ENCODE results near the gene LRRC4C. TPM values are rescaled to one million over a fixed set of nuclear protein-coding genes. Genes with fewer than 3 reads are reported as not detected.

Gene LRRC4C
- total RNA-seq, 1 donor from 2014 or later = 0.62 TPM

DNA sequence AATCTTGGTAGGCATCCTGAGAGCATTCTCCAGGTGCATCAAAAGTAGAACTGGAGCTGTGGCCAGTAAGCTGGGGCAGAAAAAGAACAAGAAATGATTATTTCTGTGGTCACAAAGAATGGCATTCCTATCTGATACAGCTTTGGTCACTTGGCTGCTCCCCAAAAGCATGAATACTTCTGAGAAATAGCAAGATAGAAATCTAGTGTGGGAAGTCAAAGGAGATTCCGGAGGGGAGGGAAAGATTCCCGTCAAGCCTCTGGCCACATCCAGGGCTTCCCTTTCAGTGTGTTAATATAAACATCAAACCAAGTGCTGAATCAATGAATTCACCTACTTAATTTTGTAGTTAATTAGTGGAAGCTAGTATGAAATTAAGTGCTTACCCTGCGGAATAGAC is 1185.4 kb downstream of the LRRC4C start:
- DNase-seq = no peak
- intact Hi-C loops (cut with DNase I) = no loop called here
- no peak for ATAC-seq (ENCODE audit: poor library complexity)

GRCh38 chr11:40273192-40273732 is 1186.2 kb downstream of the LRRC4C start:
- intact Hi-C loops (cut with DNase I) = no loop called here
- DNase-seq = no peak
- ATAC-seq (ENCODE audit: poor library complexity) = no peak

DNA sequence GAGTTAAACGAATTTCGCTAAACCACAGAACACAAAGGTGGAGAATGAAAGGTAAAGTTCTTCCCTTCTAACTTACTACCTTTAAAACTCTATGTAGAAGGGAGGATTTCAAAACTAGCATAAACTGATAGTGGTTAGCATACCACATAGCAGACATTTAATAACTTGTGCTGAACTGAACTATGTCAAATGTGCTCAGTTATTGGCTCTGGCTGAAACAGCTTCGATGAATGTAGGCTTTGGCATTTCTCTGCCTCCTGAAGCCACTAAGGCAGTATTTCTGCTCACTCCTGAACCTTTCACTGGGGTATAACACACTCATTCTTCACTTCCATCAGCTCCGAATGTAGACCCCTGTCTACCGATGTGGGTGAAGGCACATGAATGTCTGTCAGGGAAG is 1188.1 kb downstream of the LRRC4C start:
- intact Hi-C loops (cut with DNase I) = no loop called here
- ATAC-seq (ENCODE audit: poor library complexity) = no peak
- no peak for DNase-seq

DNA sequence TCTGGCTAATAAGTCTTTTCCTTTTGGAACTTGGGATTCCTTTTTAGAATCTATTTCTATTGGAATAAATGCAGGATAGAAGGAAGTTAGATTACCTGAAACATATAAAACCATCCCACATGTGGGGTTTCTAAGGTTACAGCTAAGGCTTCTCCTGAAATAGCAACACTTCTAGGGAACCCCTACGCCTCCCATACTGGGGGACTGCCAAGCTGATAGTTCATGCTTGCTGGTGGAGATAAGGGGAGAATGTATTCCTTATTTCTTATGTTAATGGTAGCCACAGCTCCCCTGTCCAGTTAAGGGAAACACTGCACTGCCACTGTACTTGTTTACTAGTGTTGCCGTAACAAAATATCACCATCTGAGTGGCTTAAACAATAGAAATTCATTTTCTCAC is 1189.6 kb downstream of the LRRC4C start:
- no peak for DNase-seq
- no peak for ATAC-seq (ENCODE audit: poor library complexity)
- intact Hi-C loops (cut with DNase I) = no loop called here

GRCh38 chr11:40268551-40268950 is 1190.9 kb downstream of the LRRC4C start:
- no peak for ATAC-seq (ENCODE audit: poor library complexity)
- DNase-seq = no peak
- intact Hi-C loops (cut with DNase I) = no loop called here

DNA sequence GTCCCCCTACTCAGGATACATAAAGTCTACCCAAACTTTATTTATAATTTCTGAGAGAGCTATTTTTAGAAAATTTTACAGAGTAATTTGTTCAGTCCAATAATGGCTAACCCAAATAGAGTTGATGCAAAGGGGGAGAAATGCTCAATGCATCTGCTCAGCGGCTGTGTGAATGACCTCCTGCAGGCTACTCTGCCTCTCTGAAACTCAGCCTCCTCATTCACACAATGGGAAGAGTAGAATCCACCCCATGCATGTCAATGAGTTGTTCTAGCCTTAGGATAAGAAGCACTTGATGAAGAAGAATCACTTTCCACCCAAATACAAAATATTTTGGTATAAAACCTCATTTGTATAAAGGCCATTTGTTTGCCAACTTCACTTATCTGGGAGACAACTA is 1204.0 kb downstream of the LRRC4C start:
- no peak for DNase-seq
- ATAC-seq (ENCODE audit: poor library complexity) = no peak
- intact Hi-C loops (cut with DNase I) = no loop called here

- intact Hi-C loops (cut with DNase I) = no loop called here
- no peak for ATAC-seq (ENCODE audit: poor library complexity)
- no peak for DNase-seq
Measured at GRCh38 chr11:40253166-40253565, 1206.3 kb downstream of the LRRC4C start.

GRCh38 chr11:40252236-40252635 is 1207.2 kb downstream of the LRRC4C start:
- ATAC-seq (ENCODE audit: poor library complexity) = no peak
- intact Hi-C loops (cut with DNase I) = no loop called here
- no peak for DNase-seq

DNA sequence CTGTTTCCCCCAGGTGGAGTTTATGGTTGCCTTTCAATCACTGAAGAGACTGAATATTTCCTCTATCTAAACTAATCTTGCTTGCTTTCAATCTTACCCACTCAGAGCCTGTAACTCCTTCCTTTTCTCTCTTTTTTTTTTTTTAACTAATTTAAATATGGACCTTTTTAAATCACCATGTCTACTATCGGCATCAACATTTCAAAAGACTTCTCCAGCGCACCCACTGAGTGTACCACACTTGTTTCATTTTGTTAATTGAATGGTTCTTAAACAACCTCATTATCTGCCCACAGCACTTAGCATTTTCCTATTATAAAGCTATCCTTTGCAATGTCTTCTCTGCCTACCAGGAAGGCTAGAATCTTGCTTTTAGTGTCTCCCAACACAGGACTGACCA is 1212.5 kb downstream of the LRRC4C start:
- DNase-seq (no peak), ATAC-seq (ENCODE audit: poor library complexity) (no peak)
- intact Hi-C loops (cut with DNase I) = no loop called here

GRCh38 chr11:40241524-40242051 is 1217.9 kb downstream of the LRRC4C start:
- intact Hi-C loops (cut with DNase I) = no loop called here
- no peak for DNase-seq
- ATAC-seq (ENCODE audit: poor library complexity) = peak; percentile 72

DNA sequence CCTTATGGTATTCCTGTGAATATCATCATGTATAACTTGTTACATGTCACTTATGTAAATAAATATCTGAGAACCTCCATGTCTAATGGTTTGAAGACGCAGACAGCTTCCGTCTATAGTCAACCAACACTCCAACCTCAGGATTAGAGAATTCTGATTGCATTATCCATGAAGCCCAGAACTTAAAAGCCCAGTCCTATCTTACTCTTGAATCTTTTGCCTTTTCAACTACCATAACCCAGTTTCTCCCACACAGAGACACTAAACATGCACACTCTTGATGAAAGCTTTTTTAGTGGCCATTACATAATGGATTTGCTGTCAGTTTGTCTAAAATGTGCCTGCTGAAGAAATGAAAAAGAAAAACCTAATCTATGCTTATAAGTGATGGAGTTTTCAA is 1219.2 kb downstream of the LRRC4C start:
- DNase-seq (no peak), ATAC-seq (ENCODE audit: poor library complexity) (no peak)
- intact Hi-C loops (cut with DNase I) = no loop called here

DNA sequence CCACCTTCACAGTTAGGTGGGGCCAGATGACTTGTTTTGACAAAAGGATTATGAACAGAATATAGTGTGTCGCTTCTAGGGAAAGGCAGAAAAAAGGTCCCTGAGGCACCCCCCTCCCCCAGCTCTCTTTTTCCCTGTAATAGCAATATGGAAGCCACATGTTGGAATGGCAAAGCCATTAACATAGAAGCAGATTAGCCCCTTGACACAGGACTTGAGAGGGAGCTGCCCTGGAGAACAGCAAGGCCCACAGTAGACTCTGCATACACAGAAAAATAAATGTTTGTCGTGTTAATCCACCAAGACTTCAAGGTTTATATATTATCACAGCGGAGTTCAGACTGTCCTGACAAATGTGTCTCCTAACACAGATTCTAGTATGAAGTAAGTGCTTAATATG is 1222.9 kb downstream of the LRRC4C start:
- intact Hi-C loops (cut with DNase I) = no loop called here
- ATAC-seq (ENCODE audit: poor library complexity) (no peak), DNase-seq (no peak)

DNA sequence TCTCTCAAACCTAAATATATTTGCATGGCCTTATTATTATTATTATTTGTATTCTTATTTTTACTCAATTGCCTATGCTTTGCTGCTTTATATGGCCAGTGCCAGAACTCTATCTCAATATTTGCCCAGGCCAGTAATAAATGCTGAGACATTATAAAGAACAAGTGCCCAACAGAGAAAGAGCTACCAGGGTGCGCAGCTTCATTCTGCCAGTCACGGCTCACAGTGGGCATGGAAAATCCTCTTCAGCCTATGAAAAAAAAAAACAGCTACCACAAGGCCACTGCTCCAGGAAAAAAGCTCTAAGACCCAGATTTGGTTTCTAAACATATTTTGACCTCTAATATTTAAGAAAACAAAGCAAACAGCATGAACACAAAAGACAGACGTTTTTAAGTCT is 1223.6 kb downstream of the LRRC4C start:
- DNase-seq (no peak), ATAC-seq (ENCODE audit: poor library complexity) (no peak)
- intact Hi-C loops (cut with DNase I) = no loop called here

GRCh38 chr11:40230821-40231220 is 1228.6 kb downstream of the LRRC4C start:
- ATAC-seq (ENCODE audit: poor library complexity) (no peak), DNase-seq (no peak)
- intact Hi-C loops (cut with DNase I) = no loop called here

GRCh38 chr11:40228662-40229061 is 1230.8 kb downstream of the LRRC4C start:
- ATAC-seq (ENCODE audit: poor library complexity) (no peak), DNase-seq (no peak)
- intact Hi-C loops (cut with DNase I) = no loop called here

DNA sequence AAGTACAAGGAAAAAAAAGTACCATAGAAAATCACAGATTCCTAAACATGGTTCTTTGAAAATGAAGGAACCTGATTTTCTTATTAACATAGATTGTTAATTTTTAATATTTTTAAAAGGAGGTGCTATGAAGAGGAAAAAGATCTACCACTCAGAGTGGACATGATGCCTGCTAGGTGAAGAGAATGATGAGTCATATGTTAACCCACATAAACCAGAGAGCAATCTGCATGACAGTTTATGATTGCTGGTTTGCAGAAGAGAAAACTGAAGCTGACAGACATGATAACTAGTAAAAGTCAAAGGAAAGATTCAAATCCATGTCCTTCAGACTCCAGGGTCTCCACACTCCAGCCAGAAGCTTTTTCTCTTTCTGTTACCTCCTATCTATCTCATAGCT is 1231.7 kb downstream of the LRRC4C start:
- intact Hi-C loops (cut with DNase I) = no loop called here
- ATAC-seq (ENCODE audit: poor library complexity) = no peak
- DNase-seq = no peak

- ATAC-seq (ENCODE audit: poor library complexity) = no peak
- intact Hi-C loops (cut with DNase I) = no loop called here
Measured at GRCh38 chr11:40226654-40227053, 1232.8 kb downstream of the LRRC4C start.

GRCh38 chr11:40223596-40224330 is 1235.7 kb downstream of the LRRC4C start:
- intact Hi-C loops (cut with DNase I) = no loop called here
- DNase-seq (no peak), ATAC-seq (ENCODE audit: poor library complexity) (no peak)

More at GRCh38 chr11:40226654-40227053, 1232.8 kb downstream of the LRRC4C start:
- no peak for DNase-seq

- ATAC-seq (ENCODE audit: poor library complexity) (peak; percentile 74), DNase-seq (no peak)
- intact Hi-C loops (cut with DNase I) = no loop called here
Measured at GRCh38 chr11:40219401-40219800, 1240.1 kb downstream of the LRRC4C start.

DNA sequence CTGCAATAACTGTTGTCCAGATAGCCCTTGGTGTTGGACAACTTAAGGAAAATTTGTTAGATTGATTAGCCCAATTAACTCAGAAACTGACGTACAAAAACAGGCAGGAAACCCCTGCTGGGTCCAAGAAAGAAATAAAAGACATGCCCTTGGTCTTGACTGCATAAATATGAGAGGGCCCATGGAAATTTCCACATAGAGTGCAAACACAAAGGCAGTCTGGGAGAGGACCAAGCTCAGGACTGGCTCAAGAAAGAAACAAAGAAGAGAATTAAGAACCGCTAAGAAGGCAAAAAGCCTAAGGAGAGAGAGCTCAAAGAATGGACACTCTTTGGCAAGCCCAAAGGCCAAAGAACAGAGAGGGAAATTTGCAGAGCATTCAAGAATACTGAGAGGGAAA is 1243.9 kb downstream of the LRRC4C start:
- no peak for ATAC-seq (ENCODE audit: poor library complexity)
- intact Hi-C loops (cut with DNase I) = no loop called here
- no peak for DNase-seq

DNA sequence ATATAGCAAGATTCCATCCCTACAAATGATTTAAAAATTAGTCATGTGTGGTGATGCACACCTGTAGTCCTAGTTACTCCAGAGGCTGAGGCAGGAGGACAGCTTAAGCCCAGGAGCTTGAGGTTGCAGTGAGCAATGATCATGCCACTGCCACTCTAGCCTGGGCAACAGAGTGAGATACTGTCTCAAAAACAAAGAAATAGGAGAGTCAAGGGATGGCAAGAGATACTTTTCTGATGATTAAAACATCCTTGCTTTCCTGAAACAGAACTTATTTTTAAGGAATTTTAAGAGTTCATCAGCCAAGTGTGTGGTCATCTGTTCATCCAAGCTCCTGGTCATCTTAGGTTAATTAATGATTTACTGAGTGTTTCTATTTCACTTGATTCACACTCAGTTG is 1252.0 kb downstream of the LRRC4C start:
- intact Hi-C loops (cut with DNase I) = no loop called here
- no peak for DNase-seq

More for the DNA sequence above, 1252.0 kb downstream of the LRRC4C start:
- ATAC-seq (ENCODE audit: poor library complexity) = no peak
